Bronchial epithelial cell (primary cell): Measurements from ENCODE around the gene SYNDIG1L. TPM values are rescaled to one million over a fixed set of nuclear protein-coding genes. Genes with fewer than 3 reads are reported as not detected.
A peak's percentile ranks its signal among the peaks of the same experiment; 100 is the strongest.

Experiments
- DNase-seq: peaks from one replicate; pipeline ENCODE4 v3.0.0-alpha.2; 2010; ENCODE audit warnings: low read depth
- FAIRE-seq: peaks from 2 replicates; lab custom pipeline; 2011; peaks lifted over from hg19 to GRCh38; lab: Jason Lieb, UNC
- H3K27me3 ChIP-seq: 2 replicates; pipeline ENCODE4 v1.5.1; 2011; ENCODE audit warnings: low read length; ENCODE audit not compliant: control insufficient read depth, insufficient read depth
- H3K36me3 ChIP-seq: 2 replicates; pipeline ENCODE4 v1.5.1; 2011; ENCODE audit warnings: low read length; ENCODE audit not compliant: control insufficient read depth, insufficient read depth
- H3K4me3 ChIP-seq: 2 replicates; pipeline ENCODE4 v1.5.1; 2011; ENCODE audit warnings: mild to moderate bottlenecking, low read depth, low read length, control low read depth
- CTCF ChIP-seq: IDR thresholded peaks from 2 replicates; pipeline ENCODE4 v1.5.1; 2011; ENCODE audit warnings: mild to moderate bottlenecking, moderate library complexity, low read length, control low read depth, inconsistent platforms; ENCODE audit not compliant: insufficient read depth, severe bottlenecking
- total RNA-seq: library from RNA; depleted of rRNA; stranded (reverse); fragments of >200 nt; gene quantifications from 2 replicates; pipeline ENCODE4 v1.2.1, GENCODE V29; 2014

The SYNDIG1L gene
- total RNA-seq, 1 donor from 2014 or later = under 0.01 TPM

DNA sequence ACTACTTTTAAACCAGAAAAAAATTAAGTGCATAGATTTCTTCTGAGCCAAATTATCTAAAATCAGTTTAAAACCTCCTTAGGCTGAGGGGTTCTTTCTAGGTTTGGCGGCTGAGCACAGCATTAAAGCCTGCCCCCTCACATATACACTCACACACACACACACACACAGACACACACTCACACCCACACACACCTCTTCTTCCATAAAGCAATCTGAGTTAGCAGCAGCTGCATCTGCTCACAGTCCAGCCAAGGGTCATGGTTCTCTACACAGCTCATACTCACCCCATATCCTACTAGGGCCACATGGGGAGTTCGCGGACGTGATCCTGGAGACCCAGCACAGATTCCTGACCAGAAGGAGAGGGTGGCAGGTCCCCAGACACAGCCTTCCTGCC, 12.4 kb downstream of the SYNDIG1L start:
- DNase-seq (no peak), FAIRE-seq (peak; percentile 52)
- no peak for TF ChIP-seq CTCF
- Histone ChIP-seq H3K4me3 (no peak overlapping the region), H3K36me3 (no peaks in the 10 kb centered on the region), H3K27me3 (peaks cover 15% of the 10 kb centered on the region)

DNA sequence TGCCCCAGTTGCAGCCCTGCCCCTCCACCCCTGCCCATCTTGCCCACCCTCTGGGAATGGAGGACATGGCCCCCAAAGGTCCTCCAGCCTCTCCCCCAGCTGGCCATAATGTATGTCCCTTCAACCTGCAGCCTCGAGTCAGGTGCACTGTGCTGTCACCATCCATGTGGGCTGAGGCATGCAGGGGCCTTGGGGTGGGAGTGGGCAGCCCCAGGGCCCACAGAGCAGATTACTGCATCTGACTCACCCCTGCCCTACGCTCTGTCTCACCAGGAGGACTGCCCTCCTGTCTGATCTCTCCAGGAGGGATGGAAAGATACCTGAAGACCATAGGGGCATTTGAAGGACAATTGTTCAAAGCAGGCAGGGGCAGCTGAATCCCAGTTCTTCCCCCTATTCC, 13.3 kb downstream of the SYNDIG1L start:
- no peak for DNase-seq
- Histone ChIP-seq H3K36me3 (no peaks in the 10 kb centered on the region), H3K27me3 (peaks cover 12% of the 10 kb centered on the region), H3K4me3 (no peak overlapping the region)
- no peak for FAIRE-seq
- TF ChIP-seq CTCF = no peak

DNA sequence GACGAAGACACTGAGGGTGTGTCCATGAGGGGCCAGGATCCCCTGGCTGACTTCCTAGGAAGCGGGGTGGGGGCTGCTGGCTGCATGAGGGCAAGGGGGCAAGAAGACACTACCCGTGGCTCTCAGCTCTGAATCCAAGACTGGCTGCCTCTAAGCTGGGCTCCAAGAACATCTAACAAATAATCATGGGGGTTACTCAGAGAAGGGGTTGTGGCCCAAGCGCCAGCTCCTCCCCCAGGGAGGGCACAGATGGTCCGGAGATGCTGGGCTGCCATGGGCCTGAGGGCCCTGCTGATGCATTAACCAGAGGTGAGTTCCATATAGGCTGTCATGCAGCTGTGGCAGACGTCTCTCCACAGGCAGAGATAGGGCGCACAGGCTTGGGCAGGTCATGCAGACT, 14.3 kb downstream of the SYNDIG1L start:
- no peak for DNase-seq
- Histone ChIP-seq H3K4me3 (no peak overlapping the region), H3K36me3 (no peaks in the 10 kb centered on the region), H3K27me3 (peaks cover 7% of the 10 kb centered on the region)
- no peak for FAIRE-seq
- no peak for TF ChIP-seq CTCF

GRCh38 chr14:74409441-74409840, 16.6 kb downstream of the SYNDIG1L start:
- no peak overlapping the region for H3K4me3 ChIP-seq
- no peak for TF ChIP-seq CTCF
- H3K36me3 ChIP-seq = no peaks in the 10 kb centered on the region
- FAIRE-seq (no peak), DNase-seq (no peak)
- H3K27me3 ChIP-seq = peaks cover 11% of the 10 kb centered on the region

GRCh38 chr14:74408870-74409269, 17.1 kb downstream of the SYNDIG1L start:
- H3K36me3 ChIP-seq = no peaks in the 10 kb centered on the region
- peaks cover 11% of the 10 kb centered on the region for H3K27me3 ChIP-seq
- DNase-seq = no peak
- H3K4me3 ChIP-seq = no peak overlapping the region
- no peak for FAIRE-seq
- no peak for TF ChIP-seq CTCF

- no peak for DNase-seq
- no peak for FAIRE-seq
- no peak for TF ChIP-seq CTCF
- Histone ChIP-seq H3K36me3 (no peaks in the 10 kb centered on the region), H3K4me3 (no peak overlapping the region), H3K27me3 (peaks cover 9% of the 10 kb centered on the region)
Observed at GRCh38 chr14:74407801-74408154, 18.2 kb downstream of the SYNDIG1L start.
